Rectal smooth muscle tissue (tissue), 1 donor: ENCODE results near the gene TMEM215.
"Not testable (repeated sequence)": the region's sequence is repeated elsewhere in the genome, so short reads cannot be mapped to it uniquely, and the experiment has no call there.

Source experiments
- H3K27ac ChIP-seq: one replicate; pipeline ENCODE4 v1.7.0; 2013; ENCODE audit warnings: low read depth, low read length, inconsistent platforms
- H3K27me3 ChIP-seq: one replicate; pipeline ENCODE4 v1.7.0; 2013; ENCODE audit warnings: low read length; ENCODE audit not compliant: control insufficient read depth, insufficient read depth
- H3K36me3 ChIP-seq: one replicate; pipeline ENCODE4 v1.7.0; 2013; ENCODE audit warnings: low read length; ENCODE audit not compliant: control insufficient read depth, insufficient read depth
- H3K4me1 ChIP-seq: one replicate; pipeline ENCODE4 v1.7.0; 2013; ENCODE audit warnings: low read length; ENCODE audit not compliant: control insufficient read depth, insufficient read depth
- H3K4me3 ChIP-seq: one replicate; pipeline ENCODE4 v1.7.0; 2013; ENCODE audit warnings: low read length
- H3K9ac ChIP-seq: one replicate; pipeline ENCODE4 v1.7.0; 2013; ENCODE audit warnings: low read length

TMEM215 gene

GRCh38 chr9:32787816-32788215, 4.5 kb downstream of the TMEM215 start:
- H3K36me3 ChIP-seq: no peaks in the 10 kb centered on the region

GRCh38 chr9:32796015-32796414, 12.7 kb downstream of the TMEM215 start:
- not testable (repeated sequence) for H3K36me3 ChIP-seq, H3K9ac ChIP-seq, H3K27me3 ChIP-seq

More at GRCh38 chr9:32787816-32788215, 4.5 kb downstream of the TMEM215 start:
- Histone ChIP-seq H3K27me3 (peaks cover under 1% of the 10 kb centered on the region), H3K27ac (no peak overlapping the region), H3K4me3 (no peak overlapping the region), H3K4me1 (no peaks in the 10 kb centered on the region), H3K9ac (no peak overlapping the region)

GRCh38 chr9:32801530-32801929, 18.2 kb downstream of the TMEM215 start:
- H3K4me3 ChIP-seq: no peak overlapping the region

More at GRCh38 chr9:32796015-32796414, 12.7 kb downstream of the TMEM215 start:
- H3K4me3 ChIP-seq, H3K4me1 ChIP-seq, H3K27ac ChIP-seq: not testable (repeated sequence)

GRCh38 chr9:32807217-32807616, 23.9 kb downstream of the TMEM215 start:
- no peaks in the 10 kb centered on the region for H3K4me1 ChIP-seq
- no peak overlapping the region for H3K9ac ChIP-seq
- no peaks in the 10 kb centered on the region for H3K27me3 ChIP-seq
- no peaks in the 10 kb centered on the region for H3K36me3 ChIP-seq
- H3K27ac ChIP-seq: no peak overlapping the region
- H3K4me3 ChIP-seq: no peak overlapping the region

More at GRCh38 chr9:32801530-32801929, 18.2 kb downstream of the TMEM215 start:
- no peaks in the 10 kb centered on the region for H3K4me1 ChIP-seq
- H3K9ac ChIP-seq: no peak overlapping the region
- H3K27ac ChIP-seq: no peak overlapping the region
- no peaks in the 10 kb centered on the region for H3K36me3 ChIP-seq
- H3K27me3 ChIP-seq: no peaks in the 10 kb centered on the region

- no peaks in the 10 kb centered on the region for H3K4me1 ChIP-seq
- H3K27me3 ChIP-seq: no peaks in the 10 kb centered on the region
- H3K9ac ChIP-seq: no peak overlapping the region
- H3K4me3 ChIP-seq: no peak overlapping the region
- H3K27ac ChIP-seq: no peak overlapping the region
- no peaks in the 10 kb centered on the region for H3K36me3 ChIP-seq
These were observed 27.9 kb downstream of the TMEM215 start for GRCh38 chr9:32811246-32811645.

GRCh38 chr9:32820322-32820721, 37.0 kb downstream of the TMEM215 start:
- no peak overlapping the region for H3K27ac ChIP-seq
- no peak overlapping the region for H3K4me3 ChIP-seq
- H3K27me3 ChIP-seq: no peaks in the 10 kb centered on the region
- H3K9ac ChIP-seq: no peak overlapping the region
- no peaks in the 10 kb centered on the region for H3K4me1 ChIP-seq
- H3K36me3 ChIP-seq: no peaks in the 10 kb centered on the region

GRCh38 chr9:32823101-32823500, 39.8 kb downstream of the TMEM215 start:
- H3K4me1 ChIP-seq: no peaks in the 10 kb centered on the region
- no peaks in the 10 kb centered on the region for H3K36me3 ChIP-seq
- H3K4me3 ChIP-seq: no peak overlapping the region
- H3K9ac ChIP-seq: no peak overlapping the region
- no peak overlapping the region for H3K27ac ChIP-seq
- H3K27me3 ChIP-seq: no peaks in the 10 kb centered on the region

GRCh38 chr9:32823551-32823950, 40.2 kb downstream of the TMEM215 start:
- Histone ChIP-seq H3K9ac (no peak overlapping the region), H3K4me3 (no peak overlapping the region), H3K27ac (no peak overlapping the region), H3K36me3 (no peaks in the 10 kb centered on the region), H3K4me1 (no peaks in the 10 kb centered on the region), H3K27me3 (no peaks in the 10 kb centered on the region)

GRCh38 chr9:32825203-32825602, 41.9 kb downstream of the TMEM215 start:
- Histone ChIP-seq H3K4me1 (no peaks in the 10 kb centered on the region), H3K4me3 (no peak overlapping the region), H3K27me3 (no peaks in the 10 kb centered on the region), H3K36me3 (no peaks in the 10 kb centered on the region), H3K27ac (no peak overlapping the region), H3K9ac (no peak overlapping the region)

GRCh38 chr9:32828861-32829260, 45.5 kb downstream of the TMEM215 start:
- H3K4me1 ChIP-seq: no peaks in the 10 kb centered on the region

GRCh38 chr9:32832346-32832745, 49.0 kb downstream of the TMEM215 start:
- no peak overlapping the region for H3K9ac ChIP-seq
- no peaks in the 10 kb centered on the region for H3K36me3 ChIP-seq
- H3K27me3 ChIP-seq: no peaks in the 10 kb centered on the region
- H3K4me3 ChIP-seq: no peak overlapping the region
- no peaks in the 10 kb centered on the region for H3K4me1 ChIP-seq
- no peak overlapping the region for H3K27ac ChIP-seq

More at GRCh38 chr9:32828861-32829260, 45.5 kb downstream of the TMEM215 start:
- Histone ChIP-seq H3K9ac (no peak overlapping the region), H3K27me3 (no peaks in the 10 kb centered on the region), H3K4me3 (no peak overlapping the region), H3K27ac (no peak overlapping the region), H3K36me3 (no peaks in the 10 kb centered on the region)
